Neural progenitor cell (in vitro differentiated cells): Measurements from ENCODE around the gene FOXI1. TPM values are rescaled to one million over a fixed set of nuclear protein-coding genes. Genes with fewer than 3 reads are reported as not detected.

Experiments
- DNase-seq: peaks from one replicate; pipeline ENCODE4 v3.0.0-alpha.2; 2016; ENCODE audit warnings: low spot score
- H2AFZ ChIP-seq: fragments of 200-600 bp; sonication (generic); replicated peaks from 2 replicates; pipeline ENCODE4 v1.6.1; 2016; ENCODE audit warnings: antibody characterized with exemption
- H3F3A ChIP-seq: fragments of 200-600 bp; sonication (generic); 2 replicates; pipeline ENCODE4 v1.6.1; 2016; ENCODE audit warnings: antibody characterized with exemption, low read depth
- H3K27ac ChIP-seq: fragments of 200-600 bp; sonication (generic); 2 replicates; pipeline ENCODE4 v1.5.1; 2016; ENCODE audit warnings: mild to moderate bottlenecking
- H3K27me3 ChIP-seq: fragments of 200-600 bp; sonication (generic); 2 replicates; pipeline ENCODE4 v1.6.1; 2016; ENCODE audit warnings: mild to moderate bottlenecking, moderate library complexity
- H3K36me3 ChIP-seq: fragments of 200-600 bp; sonication (generic); 2 replicates; pipeline ENCODE4 v1.5.1; 2016
- H3K4me1 ChIP-seq: fragments of 200-600 bp; sonication (generic); 2 replicates; pipeline ENCODE4 v1.6.1; 2016; ENCODE audit warnings: mixed run types
- H3K4me2 ChIP-seq: fragments of 200-600 bp; sonication (generic); 2 replicates; pipeline ENCODE4 v1.6.1; 2016
- H3K4me3 ChIP-seq: fragments of 200-600 bp; sonication (generic); 2 replicates; pipeline ENCODE4 v1.5.1; 2016
- H3K79me2 ChIP-seq: fragments of 200-600 bp; sonication (generic); 2 replicates; pipeline ENCODE4 v1.6.1; 2016; ENCODE audit warnings: low read depth
- H3K9ac ChIP-seq: fragments of 200-600 bp; sonication (generic); 2 replicates; pipeline ENCODE4 v1.6.1; 2016
- H3K9me3 ChIP-seq: fragments of 200-600 bp; sonication (generic); 2 replicates; pipeline ENCODE4 v1.5.1; 2016; ENCODE audit warnings: low read depth
- H4K20me1 ChIP-seq: fragments of 200-600 bp; sonication (generic); 2 replicates; pipeline ENCODE4 v1.6.1; 2016; ENCODE audit warnings: low read depth
- H3K27ac Mint-ChIP-seq: 3 replicates; pipeline ENCODE4 v1.8.0; 2021; ENCODE audit warnings: mixed read lengths
- H3K27me3 Mint-ChIP-seq: 2 replicates; pipeline ENCODE4 v1.8.0; 2022; ENCODE audit warnings: low read depth, mild to moderate bottlenecking, inconsistent platforms, moderate library complexity, mixed read lengths; ENCODE audit not compliant: insufficient read depth
- H3K36me3 Mint-ChIP-seq: 3 replicates; pipeline ENCODE4 v1.8.0; 2021; ENCODE audit warnings: mixed read lengths
- H3K4me1 Mint-ChIP-seq: 3 replicates; pipeline ENCODE4 v1.8.0; 2021; ENCODE audit warnings: mixed read lengths
- H3K4me3 Mint-ChIP-seq: 3 replicates; pipeline ENCODE4 v1.8.0; 2021; ENCODE audit warnings: mild to moderate bottlenecking, moderate library complexity, mixed read lengths
- H3K9me3 Mint-ChIP-seq: 3 replicates; pipeline ENCODE4 v1.8.0; 2020; ENCODE audit warnings: mixed read lengths
- CTCF ChIP-seq: fragments of 200-600 bp; sonication (generic); IDR thresholded peaks from 2 replicates; pipeline ENCODE4 v1.5.1; 2017; ENCODE audit warnings: antibody characterized with exemption, mild to moderate bottlenecking
- EZH2 ChIP-seq: fragments of 200-600 bp; sonication (generic); IDR thresholded peaks from 2 replicates; pipeline ENCODE4 v1.6.1; 2017; ENCODE audit warnings: antibody characterized with exemption, mild to moderate bottlenecking, moderate library complexity
- EZH2phosphoT487 ChIP-seq: fragments of 200-600 bp; sonication (generic); IDR thresholded peaks from 2 replicates; pipeline ENCODE4 v1.6.1; 2017; ENCODE audit warnings: antibody characterized with exemption
- total RNA-seq: library from RNA; depleted of rRNA; stranded (reverse); fragments of >200 nt; gene quantifications from 2 replicates; pipeline ENCODE4 v1.2.3, GENCODE V29; 2015; ENCODE audit warnings: low replicate concordance

Gene FOXI1
- total RNA-seq, 1 donor from 2014 or later, result not detected

- Mint-ChIP-seq H3K4me1 (no peaks in the 10 kb centered on the region), H3K9me3 (no peaks in the 10 kb centered on the region), H3K27ac (no peak overlapping the region), H3K4me3 (no peak overlapping the region), H3K36me3 (no peaks in the 10 kb centered on the region), H3K27me3 (peaks cover 14% of the 10 kb centered on the region)
- H3K4me1 ChIP-seq, result no peaks in the 10 kb centered on the region
- no peak overlapping the region for H3K9ac ChIP-seq
- no peak overlapping the region for H3K4me3 ChIP-seq
- no peaks in the 10 kb centered on the region for H3K79me2 ChIP-seq
- DNase-seq, result no peak
- no peak overlapping the region for H2AFZ ChIP-seq
- H3F3A ChIP-seq, result no peaks in the 10 kb centered on the region
- no peak for TF ChIP-seq EZH2
- TF ChIP-seq EZH2phosphoT487, result no peak
- TF ChIP-seq CTCF, result no peak
- no peak overlapping the region for H3K27ac ChIP-seq
- H3K4me2 ChIP-seq, result no peak overlapping the region
- H4K20me1 ChIP-seq, result no peaks in the 10 kb centered on the region
- H3K27me3 ChIP-seq, result no peaks in the 10 kb centered on the region
- H3K36me3 ChIP-seq, result no peaks in the 10 kb centered on the region
- no peaks in the 10 kb centered on the region for H3K9me3 ChIP-seq
These were observed 24.8 kb upstream of the FOXI1 start for GRCh38 chr5:170080786-170081445.

- Histone ChIP-seq H4K20me1 (no peaks in the 10 kb centered on the region), H3K4me1 (no peaks in the 10 kb centered on the region), H3F3A (no peaks in the 10 kb centered on the region), H3K27ac (no peak overlapping the region), H3K27me3 (no peaks in the 10 kb centered on the region), H3K4me3 (no peak overlapping the region), H3K9ac (no peak overlapping the region), H3K36me3 (no peaks in the 10 kb centered on the region), H3K9me3 (no peaks in the 10 kb centered on the region), H3K4me2 (no peak overlapping the region), H3K79me2 (no peaks in the 10 kb centered on the region), H2AFZ (no peak overlapping the region)
- Mint-ChIP-seq H3K27ac (no peak overlapping the region), H3K36me3 (no peaks in the 10 kb centered on the region), H3K27me3 (peaks cover 14% of the 10 kb centered on the region), H3K4me3 (no peak overlapping the region), H3K9me3 (peaks cover 2% of the 10 kb centered on the region), H3K4me1 (no peaks in the 10 kb centered on the region)
- DNase-seq, result no peak
- TF ChIP-seq EZH2 (no peak), CTCF (no peak), EZH2phosphoT487 (no peak)
These were observed 24.1 kb upstream of the FOXI1 start for GRCh38 chr5:170081616-170082015.

- H3K4me1 Mint-ChIP-seq, result no peaks in the 10 kb centered on the region
- H3K27me3 ChIP-seq, result no peaks in the 10 kb centered on the region
- TF ChIP-seq EZH2phosphoT487 (no peak), EZH2 (no peak), CTCF (no peak)
- no peaks in the 10 kb centered on the region for H3K79me2 ChIP-seq
- no peaks in the 10 kb centered on the region for H3K4me1 ChIP-seq
- no peak overlapping the region for H3K4me3 Mint-ChIP-seq
- H3K9ac ChIP-seq, result no peak overlapping the region
- no peak overlapping the region for H3K4me2 ChIP-seq
- H3K9me3 ChIP-seq, result no peaks in the 10 kb centered on the region
- no peak overlapping the region for H2AFZ ChIP-seq
- no peak overlapping the region for H3K4me3 ChIP-seq
- peaks cover 14% of the 10 kb centered on the region for H3K27me3 Mint-ChIP-seq
- no peaks in the 10 kb centered on the region for H3K36me3 Mint-ChIP-seq
- no peaks in the 10 kb centered on the region for H4K20me1 ChIP-seq
- no peak overlapping the region for H3K27ac Mint-ChIP-seq
- H3F3A ChIP-seq, result no peaks in the 10 kb centered on the region
- no peak overlapping the region for H3K27ac ChIP-seq
- no peak for DNase-seq
- H3K9me3 Mint-ChIP-seq, result peaks cover 2% of the 10 kb centered on the region
- H3K36me3 ChIP-seq, result no peaks in the 10 kb centered on the region
These were observed 23.0 kb upstream of the FOXI1 start for GRCh38 chr5:170082701-170083100.
